NCI-H2196 treated with DMSO at 0.1 percent for 48 hours (cell line): ENCODE data around the gene ARHGAP15.

Experiments
- DNase-seq: peaks from one replicate; lab custom pipeline; 2025; ENCODE audit not compliant: unreplicated experiment; lab: John Stamatoyannopoulos, UW

The ARHGAP15 gene

GRCh38 chr2:143680885-143681405 is 551.7 kb downstream of the ARHGAP15 start:
- no peak for DNase-seq

DNA sequence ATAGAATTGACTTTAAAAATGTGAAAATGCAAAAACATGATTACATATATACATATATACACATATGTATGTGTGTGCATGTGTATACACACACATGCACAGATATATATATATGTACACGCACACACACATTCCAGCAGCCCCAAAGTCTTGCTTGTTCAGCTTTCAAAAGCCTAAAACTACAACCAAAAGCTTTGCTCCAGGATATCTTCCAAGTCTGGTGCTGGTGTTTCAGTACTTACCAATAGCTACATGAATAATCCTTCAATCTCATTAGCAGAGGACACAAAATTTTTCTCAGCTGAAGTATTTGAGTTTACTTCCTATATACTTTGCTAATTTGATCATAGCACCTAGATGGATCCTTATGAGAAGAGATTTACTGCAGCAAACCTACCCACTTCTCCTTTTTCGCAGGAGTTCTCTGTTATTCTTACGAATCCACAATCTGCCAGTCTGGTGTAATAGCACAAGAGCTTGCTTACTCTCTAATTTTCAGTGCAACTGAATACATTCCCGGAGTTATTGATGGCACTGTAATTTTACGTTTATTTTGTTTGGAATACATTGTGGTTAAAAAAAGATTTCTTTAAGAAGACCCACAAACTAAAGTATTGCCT is 553.3 kb downstream of the ARHGAP15 start:
- no peak for DNase-seq

DNA sequence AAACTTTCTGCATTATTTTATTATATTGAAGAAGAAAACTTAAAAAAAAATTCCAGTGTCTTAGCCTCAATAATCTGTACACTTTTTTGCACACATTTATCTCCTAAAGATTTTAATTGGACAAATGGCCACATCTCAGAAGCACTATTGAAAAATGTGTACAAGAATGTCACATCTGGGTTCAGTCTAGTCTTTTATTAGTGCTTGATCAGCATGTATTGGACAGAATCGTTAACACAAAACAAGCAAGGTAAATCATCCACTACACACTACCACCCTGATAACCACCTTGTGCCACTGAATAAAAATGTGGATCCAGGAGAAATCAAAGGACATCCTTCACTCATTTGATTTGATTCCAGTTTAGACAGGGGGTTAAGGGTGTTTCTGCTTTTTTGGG is 554.8 kb downstream of the ARHGAP15 start:
- DNase-seq, result no peak

GRCh38 chr2:143684551-143685320 is 555.5 kb downstream of the ARHGAP15 start:
- DNase-seq, result no peak

DNA sequence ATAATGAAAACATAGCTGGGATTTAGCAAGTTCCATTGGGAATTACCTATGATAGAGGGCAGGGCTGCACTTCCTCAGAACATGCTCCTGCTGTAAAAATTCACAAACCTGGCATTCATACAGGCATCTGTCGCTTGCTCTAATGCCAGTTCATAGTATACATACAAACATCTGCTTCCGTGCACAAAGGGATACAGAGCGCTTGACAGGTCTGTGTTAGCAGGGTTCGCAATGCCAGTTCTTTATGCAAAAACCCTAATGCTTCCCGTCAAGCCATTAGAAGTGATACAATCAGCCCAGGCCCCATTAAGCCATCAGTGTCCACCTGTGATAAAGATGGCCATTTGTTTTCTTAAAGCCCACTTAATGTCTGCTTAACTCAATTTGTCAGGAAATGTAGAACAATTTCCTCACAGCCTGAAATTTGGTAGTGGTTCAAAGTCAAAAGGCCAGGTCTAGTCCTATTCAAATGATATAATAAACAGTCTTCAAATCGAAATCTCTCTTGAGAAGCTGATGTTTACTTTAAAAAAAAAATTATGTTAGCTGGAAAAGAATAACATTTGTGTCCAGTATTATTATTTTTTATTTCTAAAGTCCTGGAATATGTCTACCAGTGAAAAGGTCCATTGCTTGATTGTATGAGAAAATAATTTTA is 556.3 kb downstream of the ARHGAP15 start:
- no peak for DNase-seq

GRCh38 chr2:143686585-143687164 is 557.5 kb downstream of the ARHGAP15 start:
- DNase-seq, result no peak

- DNase-seq, result no peak
These were observed 559.0 kb downstream of the ARHGAP15 start for GRCh38 chr2:143688248-143688647.

- no peak for DNase-seq
These were observed 559.6 kb downstream of the ARHGAP15 start for GRCh38 chr2:143688815-143689214.

DNA sequence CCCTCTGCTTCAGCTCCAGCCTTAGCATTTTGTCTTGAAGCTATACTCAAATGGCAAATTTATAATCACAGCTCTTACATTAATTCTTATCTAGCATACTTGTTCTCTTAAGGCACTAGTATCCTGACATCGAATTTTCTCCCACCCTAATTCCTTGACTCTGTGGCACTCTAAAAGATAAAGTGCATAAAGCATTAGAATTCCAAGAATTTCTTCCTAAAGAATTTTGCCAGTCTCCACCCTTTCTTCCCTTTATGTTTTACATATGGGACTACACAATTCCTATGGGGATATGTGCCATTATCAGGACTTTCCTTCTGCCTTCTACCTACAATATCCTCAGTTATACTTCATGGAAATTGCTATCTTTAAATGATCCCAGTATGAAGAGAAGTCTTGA is 560.3 kb downstream of the ARHGAP15 start:
- no peak for DNase-seq

DNA sequence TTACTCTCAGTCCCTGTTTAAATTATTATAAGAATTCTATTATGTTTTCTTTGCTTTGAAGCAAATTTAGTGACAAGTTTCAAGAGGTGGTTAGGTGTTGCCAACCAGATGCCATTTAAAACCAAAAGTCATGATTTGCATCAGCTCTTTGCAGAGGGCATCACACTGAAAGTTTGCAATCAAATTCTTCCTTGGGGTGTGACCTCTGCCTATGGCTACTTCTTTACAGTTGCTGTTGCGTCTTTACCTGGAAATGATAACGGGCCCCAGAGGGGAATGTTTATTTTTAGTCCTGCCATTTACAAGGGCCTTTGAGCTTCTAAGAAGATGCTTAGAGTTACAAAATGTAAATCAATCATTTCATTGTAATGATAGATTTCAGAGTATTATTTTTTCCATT is 561.0 kb downstream of the ARHGAP15 start:
- no peak for DNase-seq

DNA sequence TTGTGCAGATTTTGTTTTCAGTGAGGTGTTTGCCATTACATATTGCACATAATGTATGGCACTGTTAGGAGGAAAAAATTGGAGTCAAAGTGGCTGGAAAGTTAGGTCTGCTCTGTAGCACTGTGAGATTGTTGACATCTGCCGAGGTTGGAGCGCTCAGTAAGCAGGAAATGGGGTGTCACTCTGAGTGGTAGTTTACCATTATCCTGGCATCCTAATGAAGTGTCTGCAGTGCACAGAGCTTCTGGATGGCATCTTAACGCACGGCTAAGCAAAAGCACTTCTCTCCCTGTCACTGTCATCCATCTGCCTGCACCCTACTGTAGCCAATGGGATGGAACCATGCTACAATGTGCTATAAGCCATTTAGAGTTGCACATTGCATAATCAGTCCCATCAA is 561.9 kb downstream of the ARHGAP15 start:
- no peak for DNase-seq

- DNase-seq, result no peak
These were observed 562.9 kb downstream of the ARHGAP15 start for GRCh38 chr2:143692162-143692561.

DNA sequence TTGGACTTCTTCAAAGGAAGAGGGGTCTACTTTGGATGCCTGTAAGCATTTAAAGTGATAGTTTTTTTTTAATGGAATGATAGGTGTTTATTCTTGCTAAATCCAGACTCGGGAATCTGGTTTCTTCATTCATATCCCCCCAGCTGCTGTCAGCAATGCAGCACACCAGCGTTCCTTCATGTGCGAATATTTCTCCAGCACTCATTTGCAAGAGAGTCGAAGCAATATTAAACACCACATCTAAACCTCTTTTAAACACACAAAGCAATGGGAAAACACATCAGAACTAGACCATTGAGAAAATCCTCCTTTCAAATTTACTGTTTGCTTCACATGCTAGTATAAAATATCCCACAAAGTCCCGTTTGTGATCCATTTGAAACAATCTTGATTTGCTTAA is 563.7 kb downstream of the ARHGAP15 start:
- DNase-seq, result no peak

DNA sequence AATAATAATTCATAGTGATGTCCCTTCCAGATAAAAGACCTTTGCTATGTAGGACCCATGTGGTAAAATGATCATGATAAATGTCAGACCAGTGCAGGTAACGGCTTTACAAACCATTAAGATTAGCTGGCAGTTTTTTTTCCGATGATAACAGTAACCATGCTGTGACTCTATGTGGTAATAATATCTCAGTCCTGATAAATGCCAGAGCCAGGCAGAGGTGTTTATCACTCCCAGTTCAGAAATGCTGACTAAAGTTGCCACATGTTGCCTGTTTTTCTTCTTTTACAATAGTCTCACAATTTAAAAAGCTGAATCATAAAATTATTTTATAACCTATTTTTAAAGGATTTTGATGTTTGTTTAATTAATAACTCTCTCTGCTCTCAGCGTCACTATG is 565.1 kb downstream of the ARHGAP15 start:
- no peak for DNase-seq

GRCh38 chr2:143696651-143697050 is 567.4 kb downstream of the ARHGAP15 start:
- DNase-seq, result no peak

DNA sequence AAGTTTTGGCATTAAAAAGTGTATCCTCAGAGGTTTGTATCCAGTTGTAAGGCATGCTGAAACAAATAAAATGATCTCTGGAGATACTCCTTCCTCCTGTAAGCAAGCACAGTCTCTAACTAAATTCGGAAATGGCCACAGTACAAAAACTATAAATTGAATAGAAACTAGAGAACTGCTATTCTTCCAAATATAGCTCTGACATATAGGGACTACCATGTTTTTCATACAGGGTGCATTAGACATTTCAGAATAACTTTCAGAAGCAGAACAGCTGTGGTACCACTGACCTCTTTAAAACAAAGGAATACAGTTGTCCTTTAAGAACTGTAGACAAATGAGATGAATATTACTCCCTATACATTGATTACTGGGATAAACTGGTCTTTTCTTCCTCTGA is 568.5 kb downstream of the ARHGAP15 start:
- DNase-seq, result no peak

- DNase-seq, result no peak
These were observed 569.1 kb downstream of the ARHGAP15 start for GRCh38 chr2:143698352-143698751.

GRCh38 chr2:143698888-143699570 is 569.8 kb downstream of the ARHGAP15 start:
- no peak for DNase-seq

DNA sequence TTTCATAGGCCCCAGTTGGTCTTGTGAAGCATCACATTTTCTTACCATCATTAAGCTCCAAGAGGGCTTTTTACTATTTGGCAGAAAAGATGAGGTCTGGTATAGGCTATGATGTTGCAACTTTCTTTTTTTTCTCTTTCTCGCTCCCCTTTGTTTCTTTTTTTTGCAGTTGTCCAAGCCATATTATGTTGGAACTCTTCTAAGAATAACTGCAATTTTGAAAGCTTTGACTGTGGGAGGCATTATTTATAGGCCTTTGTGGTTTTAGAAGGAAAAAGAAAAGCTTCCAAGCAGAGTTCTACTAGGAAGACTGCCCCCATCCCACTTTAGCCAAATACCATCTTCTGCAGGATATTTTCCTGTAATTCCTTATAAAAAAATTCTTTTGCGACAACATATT is 571.6 kb downstream of the ARHGAP15 start:
- DNase-seq, result no peak

DNA sequence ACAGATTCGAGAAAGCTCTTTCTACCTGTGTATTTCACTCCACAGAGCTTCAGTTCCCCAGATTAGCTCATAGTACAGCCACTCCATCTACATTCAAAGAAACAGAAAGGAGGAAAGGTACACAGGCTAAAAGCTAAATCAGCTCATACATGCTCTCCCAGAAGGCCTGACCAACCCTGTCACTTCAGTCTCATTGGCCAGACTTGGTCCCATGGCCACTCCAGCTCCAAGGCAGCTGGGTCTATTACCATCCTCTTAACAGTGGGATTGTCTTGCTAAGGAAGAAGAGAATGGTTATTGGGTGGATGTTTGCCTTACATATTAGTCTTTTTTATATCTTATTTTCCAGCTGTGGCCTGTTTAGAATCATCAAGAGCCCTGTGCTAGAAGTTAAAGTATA is 572.6 kb downstream of the ARHGAP15 start:
- DNase-seq, result no peak

DNA sequence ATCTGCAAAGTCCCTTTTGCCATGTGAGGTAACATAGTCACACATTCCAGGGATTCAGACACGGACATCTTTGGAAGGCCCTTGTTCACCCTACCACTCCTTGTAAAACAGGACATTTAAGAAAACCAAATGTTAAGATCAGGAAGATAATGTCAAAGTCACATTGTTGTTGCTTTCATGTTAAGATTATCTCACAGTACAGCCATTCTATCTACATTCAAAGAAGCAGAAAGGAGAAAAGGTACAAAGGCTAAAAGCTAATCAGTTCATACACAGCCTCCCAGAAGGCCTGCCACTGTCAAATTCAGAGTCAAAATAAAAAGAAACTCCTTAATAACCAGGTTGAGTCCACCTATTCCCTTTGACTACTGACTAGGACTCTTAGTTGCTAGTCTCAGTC is 573.7 kb downstream of the ARHGAP15 start:
- DNase-seq, result no peak
